CD4-positive, alpha-beta memory T cell (primary cell): Measurements from ENCODE around the gene ZC3H4. TPM values are rescaled to one million over a fixed set of nuclear protein-coding genes. Genes with fewer than 3 reads are reported as not detected.
A peak's percentile ranks its signal among the peaks of the same experiment; 100 is the strongest.
"Not testable (repeated sequence)": the region's sequence is repeated elsewhere in the genome, so short reads cannot be mapped to it uniquely, and the experiment has no call there.

ENCODE experiments used
- CTCF ChIA-PET: fragments of 350-600 bp; sonication (Branson Sonifier 250); formaldehyde crosslinking; loops from one replicate; lab custom pipeline; 2021; ENCODE audit warnings: inconsistent platforms; ENCODE audit not compliant: partially characterized antibody; lab: Charles Lee
- POLR2A ChIA-PET: fragments of 350-600 bp; sonication (Branson Sonifier 250); formaldehyde crosslinking; loops from one replicate; lab custom pipeline; 2021; ENCODE audit not compliant: partially characterized antibody; lab: Charles Lee
- DNase-seq, 5 donors: peaks; one replicate each; pipeline versions ENCODE4 v3.0.0 to v3.0.0-alpha.2; 2020 to 2022; ENCODE audit warnings: mixed read lengths in 1 of 5
- H3K27ac ChIP-seq: one replicate; pipeline ENCODE4 v1.7.0; 2013; ENCODE audit warnings: low read depth, low read length
- H3K27me3 ChIP-seq: 2 replicates; pipeline ENCODE4 v1.7.0; 2013; ENCODE audit warnings: mild to moderate bottlenecking, low read length, moderate library complexity; ENCODE audit not compliant: insufficient read depth
- H3K36me3 ChIP-seq: 2 replicates; pipeline ENCODE4 v1.7.0; 2013; ENCODE audit warnings: mild to moderate bottlenecking, low read length, moderate library complexity; ENCODE audit not compliant: insufficient read depth
- H3K4me1 ChIP-seq: 2 replicates; pipeline ENCODE4 v1.7.0; 2013; ENCODE audit warnings: mild to moderate bottlenecking, low read length, moderate library complexity; ENCODE audit not compliant: insufficient read depth
- H3K4me3 ChIP-seq, 2 donors: one replicate each; pipeline ENCODE4 v1.7.0; 2013; ENCODE audit warnings: low read length in 2 of 2, mild to moderate bottlenecking in 1 of 2
- H3K9me3 ChIP-seq, 2 donors: one replicate each; pipeline ENCODE4 v1.7.0; 2013; ENCODE audit warnings: low read length in 2 of 2, control low read depth in 1 of 2; ENCODE audit not compliant: control insufficient read depth in 1 of 2
- H3K27ac Mint-ChIP-seq, 7 donors: one replicate each; pipeline ENCODE4 v1.8.0; 2020 to 2021; ENCODE audit warnings: mixed read lengths in 7 of 7, mild to moderate bottlenecking in 6 of 7, inconsistent platforms in 3 of 7, moderate library complexity in 3 of 7
- H3K27me3 Mint-ChIP-seq, 2 donors: one replicate each; pipeline ENCODE4 v1.8.0; 2020 to 2021; ENCODE audit warnings: mixed read lengths in 2 of 2
- H3K36me3 Mint-ChIP-seq, 2 donors: one replicate each; pipeline ENCODE4 v1.8.0; 2020 to 2021; ENCODE audit warnings: mixed read lengths in 2 of 2, inconsistent platforms in 1 of 2, mild to moderate bottlenecking in 1 of 2
- H3K4me1 Mint-ChIP-seq, 4 donors: one replicate each; pipeline ENCODE4 v1.8.0; 2020 to 2021; ENCODE audit warnings: mixed read lengths in 4 of 4, mild to moderate bottlenecking in 1 of 4
- H3K4me3 Mint-ChIP-seq, 8 donors: one replicate each; pipeline ENCODE4 v1.8.0; 2020 to 2021; ENCODE audit warnings: mixed read lengths in 8 of 8, mild to moderate bottlenecking in 7 of 8, moderate library complexity in 6 of 8, inconsistent platforms in 3 of 8
- H3K9me3 Mint-ChIP-seq, 8 donors: one replicate each; pipeline ENCODE4 v1.8.0; 2020 to 2021; ENCODE audit warnings: mixed read lengths in 8 of 8, mild to moderate bottlenecking in 5 of 8, inconsistent platforms in 3 of 8, moderate library complexity in 1 of 8
- intact Hi-C: fragments of 100-400 bp; cut with micrococcal nuclease; formaldehyde crosslinking; loops from one replicate; pipeline ENCODE4 v1.15.1; 2023
- polyA plus RNA-seq, 2 donors: library from polyadenylated mRNA; unstranded; fragments of 300-500 nt; fragmentation: Illumina TruSeq; gene quantifications; one replicate each; pipeline ENCODE4 v1.2.3, GENCODE V29; 2021
- total RNA-seq, 2 experiments: library from RNA; stranded (reverse); gene quantifications; one replicate each; pipeline ENCODE4 v1.2.3, GENCODE V29; 2021

ZC3H4 gene
- total and polyA plus RNA-seq, 4 experiments from 2014 or later, result 0.33 to 75.7 (median 39.1) TPM

GRCh38 chr19:47082493-47082892, 31.1 kb downstream of the ZC3H4 start:
- Mint-ChIP-seq H3K27me3 (no peaks in the 10 kb centered on the region), H3K9me3 (no peaks in the 10 kb centered on the region), H3K27ac (no peak overlapping the region), H3K36me3 (peaks cover 48 to 72% of the 10 kb centered on the region in 2 donors), H3K4me3 (no peak overlapping the region), H3K4me1 (peaks cover 0 to 3% (median 0%) of the 10 kb centered on the region in 4 donors)
- no peak overlapping the region for H3K27ac ChIP-seq
- H3K9me3 ChIP-seq, result no peaks in the 10 kb centered on the region
- ChIA-PET CTCF (interaction anchor here (4.2 to 9.5 kb wide), 5 partner anchors 11 to 162 kb away, joined by 17 to 123 read pairs (median 83); partner anchors contain the start of gene ZC3H4), POLR2A (interaction anchor here (1.2 to 8.5 kb wide), 3 partner anchors 12 to 28 kb away, joined by 3 to 109 read pairs (median 12); partner anchors contain the start of gene ZC3H4)
- intact Hi-C loops, result no loop called here
- no peak for DNase-seq
- no peaks in the 10 kb centered on the region for H3K27me3 ChIP-seq
- H3K4me1 ChIP-seq, result no peaks in the 10 kb centered on the region
- peaks cover 56% of the 10 kb centered on the region for H3K36me3 ChIP-seq
- H3K4me3 ChIP-seq, result no peak overlapping the region

- Mint-ChIP-seq H3K36me3 (peaks cover 44 to 69% of the 10 kb centered on the region in 2 donors), H3K4me3 (no peak overlapping the region), H3K27ac (peak overlapping the region in 1 of 7 donors; percentile 24), H3K27me3 (no peaks in the 10 kb centered on the region), H3K9me3 (no peaks in the 10 kb centered on the region), H3K4me1 (peaks cover 0 to 4% (median 0%) of the 10 kb centered on the region in 4 donors)
- ChIA-PET POLR2A (interaction anchor here (1.7 to 8.5 kb wide), 2 partner anchors 29 to 45 kb away, joined by 5 to 109 read pairs; partner anchors contain the start of gene ZC3H4), CTCF (interaction anchor here (1.1 to 9.5 kb wide), 10 partner anchors 12 to 164 kb away, joined by 3 to 123 read pairs (median 23); partner anchors contain the start of genes SAE1 and ZC3H4)
- no peaks in the 10 kb centered on the region for H3K27me3 ChIP-seq
- intact Hi-C loops, result no loop called here
- H3K9me3 ChIP-seq, result no peaks in the 10 kb centered on the region
- no peak overlapping the region for H3K4me3 ChIP-seq
- H3K27ac ChIP-seq, result no peak overlapping the region
- peaks cover 59% of the 10 kb centered on the region for H3K36me3 ChIP-seq
- H3K4me1 ChIP-seq, result no peaks in the 10 kb centered on the region
- DNase-seq, result no peak
Measured at GRCh38 chr19:47081095-47081494, 32.5 kb downstream of the ZC3H4 start.

- not testable (repeated sequence) for H3K4me1 Mint-ChIP-seq, H3K9me3 ChIP-seq, H3K27ac Mint-ChIP-seq, H3K4me3 ChIP-seq, H3K27me3 Mint-ChIP-seq, H3K4me1 ChIP-seq, H3K4me3 Mint-ChIP-seq, H3K27me3 ChIP-seq, H3K27ac ChIP-seq, DNase-seq, H3K9me3 Mint-ChIP-seq
- POLR2A ChIA-PET, result interaction anchor here (0.6 to 8.5 kb wide), 2 partner anchors 32 to 98 kb away, joined by 3 to 109 read pairs; partner anchors contain the start of gene ZC3H4
- H3K36me3 Mint-ChIP-seq, result peaks cover 34 to 60% of the 10 kb centered on the region in 2 donors
- intact Hi-C loops, result loop anchor here (5.0 kb wide), 1 partner anchor 34 kb away; the partner anchor contains the start of gene ZC3H4
- CTCF ChIA-PET, result interaction anchor here (1.8 to 9.5 kb wide), 8 partner anchors 15 to 166 kb away, joined by 6 to 123 read pairs (median 38); partner anchors contain the start of genes SAE1 and ZC3H4
- peaks cover 55% of the 10 kb centered on the region for H3K36me3 ChIP-seq
Measured at GRCh38 chr19:47078351-47078750, 35.2 kb downstream of the ZC3H4 start.

- DNase-seq, result no peak
- ChIA-PET POLR2A (no interaction called here), CTCF (interaction anchor here (1.5 to 9.5 kb wide), 2 partner anchors 38 to 51 kb away, joined by 4 to 123 read pairs; partner anchors contain the start of gene ZC3H4)
- Histone ChIP-seq H3K9me3 (no peaks in the 10 kb centered on the region), H3K4me1 (no peaks in the 10 kb centered on the region), H3K27ac (no peak overlapping the region), H3K4me3 (no peak overlapping the region), H3K27me3 (no peaks in the 10 kb centered on the region), H3K36me3 (peaks cover 54% of the 10 kb centered on the region)
- H3K4me3 Mint-ChIP-seq, result no peak overlapping the region
- peaks cover 0 to 9% (median 5%) of the 10 kb centered on the region in 4 donors for H3K4me1 Mint-ChIP-seq
- intact Hi-C loops, result loop anchor here (5.0 kb wide), 1 partner anchor 36 kb away; the partner anchor contains the start of gene ZC3H4
- H3K9me3 Mint-ChIP-seq, result no peaks in the 10 kb centered on the region
- no peak overlapping the region for H3K27ac Mint-ChIP-seq
- peaks cover 27 to 54% of the 10 kb centered on the region in 2 donors for H3K36me3 Mint-ChIP-seq
- H3K27me3 Mint-ChIP-seq, result no peaks in the 10 kb centered on the region
Measured at GRCh38 chr19:47075941-47076340, 37.6 kb downstream of the ZC3H4 start.

GRCh38 chr19:47075179-47075810, 38.3 kb downstream of the ZC3H4 start:
- no peaks in the 10 kb centered on the region for H3K27me3 Mint-ChIP-seq
- Histone ChIP-seq H3K9me3 (no peaks in the 10 kb centered on the region), H3K36me3 (peaks cover 59% of the 10 kb centered on the region), H3K4me3 (no peak overlapping the region), H3K4me1 (no peaks in the 10 kb centered on the region), H3K27ac (no peak overlapping the region), H3K27me3 (no peaks in the 10 kb centered on the region)
- DNase-seq, result no peak
- CTCF ChIA-PET, result interaction anchor here (9.5 kb wide), 1 partner anchor 52 kb away, joined by 123 read pairs; no protein-coding TSS in a partner anchor
- peak overlapping the region in 4 of 7 donors; percentile 57 to 86 (median 82) for H3K27ac Mint-ChIP-seq
- H3K9me3 Mint-ChIP-seq, result no peaks in the 10 kb centered on the region
- peaks cover 30 to 55% of the 10 kb centered on the region in 2 donors for H3K36me3 Mint-ChIP-seq
- intact Hi-C loops, result loop anchor here (5.0 kb wide), 1 partner anchor 37 kb away; the partner anchor contains the start of gene ZC3H4
- peaks cover 0 to 9% (median 5%) of the 10 kb centered on the region in 4 donors for H3K4me1 Mint-ChIP-seq
- POLR2A ChIA-PET, result no interaction called here
- no peak overlapping the region for H3K4me3 Mint-ChIP-seq

- DNase-seq, result no peak
- no peaks in the 10 kb centered on the region for H3K27me3 ChIP-seq
Measured at GRCh38 chr19:47074621-47075020, 39.0 kb downstream of the ZC3H4 start.

GRCh38 chr19:47073574-47073973, 40.0 kb downstream of the ZC3H4 start:
- Mint-ChIP-seq H3K36me3 (peaks cover 30 to 62% of the 10 kb centered on the region in 2 donors), H3K4me1 (peaks cover 0 to 9% (median 5%) of the 10 kb centered on the region in 4 donors), H3K9me3 (no peaks in the 10 kb centered on the region), H3K4me3 (no peak overlapping the region), H3K27me3 (no peaks in the 10 kb centered on the region), H3K27ac (peak overlapping the region in 1 of 7 donors; percentile 48)
- ChIA-PET CTCF (no interaction called here), POLR2A (no interaction called here)
- H3K36me3 ChIP-seq, result peaks cover 66% of the 10 kb centered on the region
- H3K27me3 ChIP-seq, result no peaks in the 10 kb centered on the region
- H3K4me1 ChIP-seq, result no peaks in the 10 kb centered on the region
- H3K27ac ChIP-seq, result no peak overlapping the region
- intact Hi-C loops, result no loop called here
- H3K9me3 ChIP-seq, result no peaks in the 10 kb centered on the region
- H3K4me3 ChIP-seq, result no peak overlapping the region
- no peak for DNase-seq

More at GRCh38 chr19:47074621-47075020, 39.0 kb downstream of the ZC3H4 start:
- Histone ChIP-seq H3K9me3 (no peaks in the 10 kb centered on the region), H3K27ac (no peak overlapping the region), H3K4me3 (no peak overlapping the region), H3K4me1 (no peaks in the 10 kb centered on the region), H3K36me3 (peaks cover 60% of the 10 kb centered on the region)
- no peak overlapping the region for H3K4me3 Mint-ChIP-seq
- H3K27me3 Mint-ChIP-seq, result no peaks in the 10 kb centered on the region
- H3K9me3 Mint-ChIP-seq, result no peaks in the 10 kb centered on the region
- POLR2A ChIA-PET, result no interaction called here
- no peak overlapping the region for H3K27ac Mint-ChIP-seq
- peaks cover 0 to 9% (median 5%) of the 10 kb centered on the region in 4 donors for H3K4me1 Mint-ChIP-seq
- peaks cover 29 to 57% of the 10 kb centered on the region in 2 donors for H3K36me3 Mint-ChIP-seq
- intact Hi-C loops, result loop anchor here (5.0 kb wide), 1 partner anchor 38 kb away; the partner anchor contains the start of gene ZC3H4
- CTCF ChIA-PET, result no interaction called here
